HepG2 (cell line): ENCODE data around the gene CLIP2. TPM values are rescaled to one million over a fixed set of nuclear protein-coding genes. Genes with fewer than 3 reads are reported as not detected.

ENCODE experiments used
- ADNP ChIP-seq: sonication (generic); formaldehyde crosslinking; IDR thresholded peaks from 2 replicates; pipeline ENCODE4 v1.4.0; 2020; ENCODE audit warnings: missing genetic modification reagents
- GPN1 ChIP-seq: sonication (generic); formaldehyde crosslinking; IDR thresholded peaks from 2 replicates; pipeline ENCODE4 v1.5.1; 2020; ENCODE audit warnings: missing genetic modification reagents, borderline replicate concordance
- HCFC1 ChIP-seq: fragments of 150-350 bp; IDR thresholded peaks from 2 replicates; pipeline ENCODE4 v1.6.1; 2014; ENCODE audit warnings: low read depth, low read length
- HNF1B ChIP-seq: sonication (generic); formaldehyde crosslinking; IDR thresholded peaks from 2 replicates; pipeline ENCODE4 v1.5.1; 2020; ENCODE audit warnings: mild to moderate bottlenecking, moderate library complexity, missing genetic modification reagents
- HOXA7 ChIP-seq: sonication (generic); formaldehyde crosslinking; IDR thresholded peaks from 2 replicates; pipeline ENCODE4 v1.8.1; 2022; ENCODE audit warnings: mild to moderate bottlenecking, missing genetic modification reagents, moderate library complexity
- KDM2A ChIP-seq: sonication (generic); formaldehyde crosslinking; IDR thresholded peaks from 2 replicates; pipeline ENCODE4 v1.4.0; 2020; ENCODE audit warnings: low read depth, missing genetic modification reagents, borderline replicate concordance
- RBFOX2 ChIP-seq: fragments of 200-400 bp; formaldehyde crosslinking; IDR thresholded peaks from 2 replicates; pipeline ENCODE4 v1.6.1; 2017; ENCODE audit warnings: low read depth, mild to moderate bottlenecking, low read length
- RELA ChIP-seq: sonication (generic); formaldehyde crosslinking; IDR thresholded peaks from 2 replicates; pipeline ENCODE4 v1.4.0; 2020; ENCODE audit warnings: missing genetic modification reagents
- SMARCC2 ChIP-seq: fragments of 450-650 bp; IDR thresholded peaks from 2 replicates; pipeline ENCODE4 v1.6.1; 2017; ENCODE audit warnings: antibody characterized with exemption, mild to moderate bottlenecking
- SMC3 ChIP-seq: IDR thresholded peaks from 2 replicates; pipeline ENCODE4 v1.6.1; 2011; ENCODE audit warnings: low read length, improper control_type of control experiment
- SNRNP70 ChIP-seq: fragments of 200-400 bp; formaldehyde crosslinking; IDR thresholded peaks from 2 replicates; pipeline ENCODE4 v1.6.1; 2017; ENCODE audit warnings: mild to moderate bottlenecking, low read depth, low read length, moderate library complexity
- SP4 ChIP-seq: sonication (generic); formaldehyde crosslinking; IDR thresholded peaks from 2 replicates; pipeline ENCODE4 v1.8.1; 2023; ENCODE audit warnings: mild to moderate bottlenecking, missing genetic modification reagents
- THYN1 ChIP-seq: sonication (generic); formaldehyde crosslinking; IDR thresholded peaks from 2 replicates; pipeline ENCODE4 v1.8.1; 2023; ENCODE audit warnings: low read depth, mild to moderate bottlenecking, moderate library complexity, missing genetic modification reagents, borderline replicate concordance
- ZIK1 ChIP-seq: sonication (generic); formaldehyde crosslinking; IDR thresholded peaks from 2 replicates; pipeline ENCODE4 v1.5.0; 2020; ENCODE audit warnings: mild to moderate bottlenecking, low read depth, missing genetic modification reagents, borderline replicate concordance
- ZNF225 ChIP-seq: sonication (generic); formaldehyde crosslinking; IDR thresholded peaks from 2 replicates; pipeline ENCODE4 v1.4.0; 2020; ENCODE audit warnings: mild to moderate bottlenecking, missing genetic modification reagents
- ZNF549 ChIP-seq: sonication (generic); formaldehyde crosslinking; IDR thresholded peaks from 2 replicates; pipeline ENCODE4 v1.5.0; 2020; ENCODE audit warnings: missing genetic modification reagents
- ZNF570 ChIP-seq: sonication (generic); formaldehyde crosslinking; IDR thresholded peaks from 2 replicates; pipeline ENCODE4 v1.4.0; 2020; ENCODE audit warnings: mild to moderate bottlenecking, missing genetic modification reagents, borderline replicate concordance
- ZNF577 ChIP-seq: sonication (generic); formaldehyde crosslinking; IDR thresholded peaks from 2 replicates; pipeline ENCODE4 v1.4.0; 2020; ENCODE audit warnings: mild to moderate bottlenecking, low read depth, missing genetic modification reagents, borderline replicate concordance
- ZNF891 ChIP-seq: sonication (generic); formaldehyde crosslinking; IDR thresholded peaks from 2 replicates; pipeline ENCODE4 v1.5.0; 2020; ENCODE audit warnings: mild to moderate bottlenecking, missing genetic modification reagents
- polyA plus RNA-seq, 8 experiments: library from polyadenylated mRNA; depleted of rRNA in 3 of 8; stranded (reverse) in 7 of 8; unstranded in 1 of 8; fragments of >200 nt; fragmentation: Illumina TruSeq in 4 of 8; extraction: Trizol in 4 of 8; gene quantifications; 2 replicates each; pipeline versions ENCODE4 v1.2.1 to v1.2.3, GENCODE V29; 2011 to 2016; ENCODE audit warnings: low read depth in 4 of 8, missing spikeins in 1 of 8, mixed read lengths in 1 of 8; ENCODE audit not compliant: insufficient read depth in 1 of 8
- total RNA-seq, 5 experiments: library from RNA; depleted of rRNA; stranded (reverse); fragments of >200 nt; fragmentation: Illumina TruSeq; extraction: Trizol; gene quantifications; 2 replicates each; pipeline ENCODE4 v1.2.3, GENCODE V29; 2016; ENCODE audit warnings: low read depth in 1 of 5
- TF ChIP-seq, protein P1 (sequence below): IDR thresholded peaks from 2 replicates; pipeline ENCODE4 v1.4.0; 2020; ENCODE audit warnings: mild to moderate bottlenecking, missing genetic modification reagents
- TF ChIP-seq, protein P2 (sequence below): sonication (generic); formaldehyde crosslinking; IDR thresholded peaks from 2 replicates; pipeline ENCODE4 v1.5.1; 2020; ENCODE audit warnings: missing genetic modification reagents, mild to moderate bottlenecking, borderline replicate concordance

CLIP2 gene
- total and polyA plus RNA-seq, 2 of the 13 experiments (the other 11 are each of a cell fraction or from before 2014, with no cell fraction given): 6.5 to 17.4 TPM

DNA sequence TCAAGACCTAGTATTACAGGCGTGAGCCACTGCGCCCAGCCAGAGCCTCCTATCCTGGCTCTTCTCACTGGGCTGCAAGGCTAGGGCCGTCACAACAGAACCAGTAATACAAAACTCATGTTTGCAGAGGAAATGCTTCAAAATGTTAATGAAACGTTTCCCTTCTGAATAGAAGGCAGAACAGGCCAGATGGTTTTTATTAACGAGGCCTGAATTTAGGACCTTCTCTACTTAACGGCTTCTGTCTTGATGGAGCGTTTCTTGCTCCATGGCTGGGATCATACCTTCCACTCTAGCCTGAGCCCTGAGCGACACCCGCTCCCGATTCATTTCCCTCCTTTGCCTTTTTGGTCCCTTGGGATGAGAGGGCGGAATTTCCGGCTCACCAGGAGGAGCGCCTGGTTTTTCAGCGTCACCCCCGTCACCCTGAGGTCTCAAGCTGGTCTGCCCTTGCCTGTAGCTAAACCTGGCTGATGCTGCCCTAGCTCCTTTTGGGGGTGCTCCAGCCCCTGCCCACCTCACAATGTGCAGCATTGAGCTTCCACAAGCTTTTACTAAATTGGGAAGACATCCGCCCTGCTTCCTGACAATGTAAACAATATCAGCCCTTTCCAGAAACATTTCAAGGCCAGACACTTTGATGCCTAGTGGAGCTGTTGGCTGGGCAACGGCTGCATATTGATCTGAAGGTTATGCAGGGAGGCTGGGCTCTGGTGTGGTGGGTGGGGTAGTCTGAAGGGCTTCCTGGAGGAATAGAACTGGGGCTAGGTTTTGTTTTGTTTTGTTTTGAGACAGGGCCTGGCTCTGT is 5.2 kb downstream of the CLIP2 start (continued):
- 0 out of 2 replicates have a peak, but pooled peaks have one; percentile 16 for TF ChIP-seq ZNF891 (CRISPR knock-in tag)
- no peak for TF ChIP-seq SMARCC2
- no peak for TF ChIP-seq SNRNP70
- TF ChIP-seq SP4 (CRISPR knock-in tag): no peak
- TF ChIP-seq, protein P1, sequence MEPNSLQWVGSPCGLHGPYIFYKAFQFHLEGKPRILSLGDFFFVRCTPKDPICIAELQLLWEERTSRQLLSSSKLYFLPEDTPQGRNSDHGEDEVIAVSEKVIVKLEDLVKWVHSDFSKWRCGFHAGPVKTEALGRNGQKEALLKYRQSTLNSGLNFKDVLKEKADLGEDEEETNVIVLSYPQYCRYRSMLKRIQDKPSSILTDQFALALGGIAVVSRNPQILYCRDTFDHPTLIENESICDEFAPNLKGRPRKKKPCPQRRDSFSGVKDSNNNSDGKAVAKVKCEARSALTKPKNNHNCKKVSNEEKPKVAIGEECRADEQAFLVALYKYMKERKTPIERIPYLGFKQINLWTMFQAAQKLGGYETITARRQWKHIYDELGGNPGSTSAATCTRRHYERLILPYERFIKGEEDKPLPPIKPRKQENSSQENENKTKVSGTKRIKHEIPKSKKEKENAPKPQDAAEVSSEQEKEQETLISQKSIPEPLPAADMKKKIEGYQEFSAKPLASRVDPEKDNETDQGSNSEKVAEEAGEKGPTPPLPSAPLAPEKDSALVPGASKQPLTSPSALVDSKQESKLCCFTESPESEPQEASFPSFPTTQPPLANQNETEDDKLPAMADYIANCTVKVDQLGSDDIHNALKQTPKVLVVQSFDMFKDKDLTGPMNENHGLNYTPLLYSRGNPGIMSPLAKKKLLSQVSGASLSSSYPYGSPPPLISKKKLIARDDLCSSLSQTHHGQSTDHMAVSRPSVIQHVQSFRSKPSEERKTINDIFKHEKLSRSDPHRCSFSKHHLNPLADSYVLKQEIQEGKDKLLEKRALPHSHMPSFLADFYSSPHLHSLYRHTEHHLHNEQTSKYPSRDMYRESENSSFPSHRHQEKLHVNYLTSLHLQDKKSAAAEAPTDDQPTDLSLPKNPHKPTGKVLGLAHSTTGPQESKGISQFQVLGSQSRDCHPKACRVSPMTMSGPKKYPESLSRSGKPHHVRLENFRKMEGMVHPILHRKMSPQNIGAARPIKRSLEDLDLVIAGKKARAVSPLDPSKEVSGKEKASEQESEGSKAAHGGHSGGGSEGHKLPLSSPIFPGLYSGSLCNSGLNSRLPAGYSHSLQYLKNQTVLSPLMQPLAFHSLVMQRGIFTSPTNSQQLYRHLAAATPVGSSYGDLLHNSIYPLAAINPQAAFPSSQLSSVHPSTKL: peak; percentile 95
- no peak; the same call in 1 of the 2 replicates for TF ChIP-seq RELA (CRISPR knock-in tag)
- TF ChIP-seq ZNF225 (CRISPR knock-in tag): no peak
- no peak for TF ChIP-seq THYN1
- TF ChIP-seq RBFOX2: no peak
- TF ChIP-seq, protein P2, sequence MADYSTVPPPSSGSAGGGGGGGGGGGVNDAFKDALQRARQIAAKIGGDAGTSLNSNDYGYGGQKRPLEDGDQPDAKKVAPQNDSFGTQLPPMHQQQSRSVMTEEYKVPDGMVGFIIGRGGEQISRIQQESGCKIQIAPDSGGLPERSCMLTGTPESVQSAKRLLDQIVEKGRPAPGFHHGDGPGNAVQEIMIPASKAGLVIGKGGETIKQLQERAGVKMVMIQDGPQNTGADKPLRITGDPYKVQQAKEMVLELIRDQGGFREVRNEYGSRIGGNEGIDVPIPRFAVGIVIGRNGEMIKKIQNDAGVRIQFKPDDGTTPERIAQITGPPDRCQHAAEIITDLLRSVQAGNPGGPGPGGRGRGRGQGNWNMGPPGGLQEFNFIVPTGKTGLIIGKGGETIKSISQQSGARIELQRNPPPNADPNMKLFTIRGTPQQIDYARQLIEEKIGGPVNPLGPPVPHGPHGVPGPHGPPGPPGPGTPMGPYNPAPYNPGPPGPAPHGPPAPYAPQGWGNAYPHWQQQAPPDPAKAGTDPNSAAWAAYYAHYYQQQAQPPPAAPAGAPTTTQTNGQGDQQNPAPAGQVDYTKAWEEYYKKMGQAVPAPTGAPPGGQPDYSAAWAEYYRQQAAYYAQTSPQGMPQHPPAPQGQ (CRISPR knock-in tag): no peak
- TF ChIP-seq ZNF549: no peak
- TF ChIP-seq GPN1 (CRISPR knock-in tag): no peak
- no peak for TF ChIP-seq ZIK1
- TF ChIP-seq SMC3: peak; percentile 19; the same call in 1 of the 2 replicates
- peak; percentile 92 for TF ChIP-seq HNF1B (CRISPR knock-in tag)
- no peak for TF ChIP-seq ZNF577 (CRISPR knock-in tag)
- TF ChIP-seq ZNF570 (CRISPR knock-in tag): no peak
- TF ChIP-seq ADNP (CRISPR knock-in tag): no peak
- TF ChIP-seq HOXA7: no peak
- no peak for TF ChIP-seq HCFC1
- TF ChIP-seq KDM2A (CRISPR knock-in tag): no peak
